ENCODE results near the gene RAD50.
"Not testable (repeated sequence)": the region's sequence is repeated elsewhere in the genome, so short reads cannot be mapped to it uniquely, and the experiment has no call there.

RAD50 gene

GRCh38 chr5:132559383-132560060, 2.7 kb downstream of the RAD50 start:
- DNase-seq, result no peak

GRCh38 chr5:132561601-132562000, 4.8 kb downstream of the RAD50 start:
- no peak for DNase-seq

- not testable (repeated sequence) for DNase-seq
These were observed 7.8 kb downstream of the RAD50 start for GRCh38 chr5:132564555-132564954.

- DNase-seq, result no peak
These were observed 9.9 kb downstream of the RAD50 start for GRCh38 chr5:132566657-132567056.

- DNase-seq, result no peak
These were observed 19.3 kb downstream of the RAD50 start for GRCh38 chr5:132576123-132576522.

- DNase-seq, result not testable (repeated sequence)
These were observed 27.8 kb downstream of the RAD50 start for GRCh38 chr5:132584560-132584959.

GRCh38 chr5:132586063-132586462, 29.3 kb downstream of the RAD50 start:
- no peak for DNase-seq

GRCh38 chr5:132589467-132589866, 32.7 kb downstream of the RAD50 start:
- DNase-seq, result no peak

GRCh38 chr5:132591145-132591544, 34.4 kb downstream of the RAD50 start:
- DNase-seq, result no peak

GRCh38 chr5:132592521-132592920, 35.7 kb downstream of the RAD50 start:
- DNase-seq, result no peak

GRCh38 chr5:132594170-132594569, 37.4 kb downstream of the RAD50 start:
- no peak for DNase-seq

- DNase-seq, result no peak
These were observed 38.8 kb downstream of the RAD50 start for GRCh38 chr5:132595624-132596023.

GRCh38 chr5:132601071-132601728, 44.4 kb downstream of the RAD50 start:
- no peak for DNase-seq

- DNase-seq, result no peak
These were observed 50.3 kb downstream of the RAD50 start for GRCh38 chr5:132607095-132607494.

- no peak for DNase-seq
These were observed 51.3 kb downstream of the RAD50 start for GRCh38 chr5:132608107-132608506.

GRCh38 chr5:132611965-132612364, 55.2 kb downstream of the RAD50 start:
- no peak for DNase-seq

GRCh38 chr5:132612846-132613245, 56.1 kb downstream of the RAD50 start:
- DNase-seq, result no peak

GRCh38 chr5:132621699-132622098, 64.9 kb downstream of the RAD50 start:
- DNase-seq, result no peak

- DNase-seq, result no peak
These were observed 65.8 kb downstream of the RAD50 start for GRCh38 chr5:132622608-132623007.

- no peak for DNase-seq
These were observed 70.7 kb downstream of the RAD50 start for GRCh38 chr5:132627470-132627869.

- DNase-seq, result no peak
These were observed 72.0 kb downstream of the RAD50 start for GRCh38 chr5:132628814-132629213.

- DNase-seq, result no peak
These were observed 72.6 kb downstream of the RAD50 start for GRCh38 chr5:132629230-132629944.

GRCh38 chr5:132633587-132633986, 76.8 kb downstream of the RAD50 start:
- not testable (repeated sequence) for DNase-seq

GRCh38 chr5:132635873-132636272, 79.1 kb downstream of the RAD50 start:
- no peak for DNase-seq
